ENCODE data around the gene HMCN1.

The HMCN1 gene

GRCh38 chr1:185795181-185795580, 61.0 kb downstream of the HMCN1 start:
- H3F3A ChIP-seq (ENCODE audit: control insufficient read depth, insufficient read depth), result no peaks in the 10 kb centered on the region
- no peak overlapping the region for H3K4me2 ChIP-seq (ENCODE audit: low read length)
- H3K27ac ChIP-seq (ENCODE audit: low read depth, low read length), result no peak overlapping the region
- no peaks in the 10 kb centered on the region for H3K9me2 ChIP-seq (replicated peaks; ENCODE audit: control insufficient read depth, low read length)
- no peaks in the 10 kb centered on the region for H3K79me2 ChIP-seq (ENCODE audit: control insufficient read depth, low read length)
- no peaks in the 10 kb centered on the region for H3K36me3 ChIP-seq (ENCODE audit: control insufficient read depth, low read length)
- no peaks in the 10 kb centered on the region for H3K27me3 ChIP-seq (ENCODE audit: control insufficient read depth, low read length)
- H3K4me1 ChIP-seq (ENCODE audit: control insufficient read depth, low read length), result no peaks in the 10 kb centered on the region
- H3K9me3 ChIP-seq (ENCODE audit: control insufficient read depth, insufficient read depth, low read length), result no peaks in the 10 kb centered on the region; the same call in 1 of the 2 replicates
- no peak overlapping the region for H3K4me3 ChIP-seq (ENCODE audit: low read length)
- TF ChIP-seq EZH2phosphoT487 (IDR thresholded peaks at IDR 0.05; ENCODE audit: borderline replicate concordance, low read length), result no peak
- TF ChIP-seq CTCF (IDR thresholded peaks at IDR 0.05; ENCODE audit: low read depth, low read length, poor library complexity, severe bottlenecking), result no peak
- no peaks in the 10 kb centered on the region for H4K20me1 ChIP-seq (ENCODE audit: control insufficient read depth, insufficient read depth, low read depth, low read length)

GRCh38 chr1:185798505-185798904, 64.3 kb downstream of the HMCN1 start:
- Histone ChIP-seq H3K27ac (ENCODE audit: low read depth, low read length) (no peak overlapping the region), H3K9me2 (replicated peaks; ENCODE audit: control insufficient read depth, low read length) (no peaks in the 10 kb centered on the region), H3K4me3 (ENCODE audit: low read length) (no peak overlapping the region), H3K4me2 (ENCODE audit: low read length) (no peak overlapping the region), H3F3A (ENCODE audit: control insufficient read depth, insufficient read depth) (no peaks in the 10 kb centered on the region), H3K4me1 (ENCODE audit: control insufficient read depth, low read length) (no peaks in the 10 kb centered on the region), H3K79me2 (ENCODE audit: control insufficient read depth, low read length) (no peaks in the 10 kb centered on the region), H4K20me1 (ENCODE audit: control insufficient read depth, insufficient read depth, low read depth, low read length) (no peaks in the 10 kb centered on the region), H3K36me3 (ENCODE audit: control insufficient read depth, low read length) (no peaks in the 10 kb centered on the region), H3K9me3 (ENCODE audit: control insufficient read depth, insufficient read depth, low read length) (no peaks in the 10 kb centered on the region; the same call in 1 of the 2 replicates), H3K27me3 (ENCODE audit: control insufficient read depth, low read length) (no peaks in the 10 kb centered on the region)
- no peak for TF ChIP-seq EZH2phosphoT487 (IDR thresholded peaks at IDR 0.05; ENCODE audit: borderline replicate concordance, low read length)
- no peak for TF ChIP-seq CTCF (IDR thresholded peaks at IDR 0.05; ENCODE audit: low read depth, low read length, poor library complexity, severe bottlenecking)

GRCh38 chr1:185803241-185803640, 69.0 kb downstream of the HMCN1 start:
- Histone ChIP-seq H3K4me1 (ENCODE audit: control insufficient read depth, low read length) (no peaks in the 10 kb centered on the region), H3K4me3 (ENCODE audit: low read length) (no peak overlapping the region), H3K9me3 (ENCODE audit: control insufficient read depth, insufficient read depth, low read length) (no peaks in the 10 kb centered on the region; the same call in 1 of the 2 replicates), H3F3A (ENCODE audit: control insufficient read depth, insufficient read depth) (no peaks in the 10 kb centered on the region), H3K36me3 (ENCODE audit: control insufficient read depth, low read length) (no peaks in the 10 kb centered on the region), H4K20me1 (ENCODE audit: control insufficient read depth, insufficient read depth, low read depth, low read length) (no peaks in the 10 kb centered on the region), H3K27me3 (ENCODE audit: control insufficient read depth, low read length) (no peaks in the 10 kb centered on the region), H3K9me2 (replicated peaks; ENCODE audit: control insufficient read depth, low read length) (no peaks in the 10 kb centered on the region), H3K4me2 (ENCODE audit: low read length) (no peak overlapping the region), H3K79me2 (ENCODE audit: control insufficient read depth, low read length) (no peaks in the 10 kb centered on the region), H3K27ac (ENCODE audit: low read depth, low read length) (no peak overlapping the region)
- TF ChIP-seq EZH2phosphoT487 (IDR thresholded peaks at IDR 0.05; ENCODE audit: borderline replicate concordance, low read length) (no peak), CTCF (IDR thresholded peaks at IDR 0.05; ENCODE audit: low read depth, low read length, poor library complexity, severe bottlenecking) (no peak)

All from DOHH2 (cell line).